Testis (tissue), 2 donors: Measurements from ENCODE around the gene CYB561.

Experiments used
- CTCF ChIP-seq, 3 experiments: fragments of 450-650 bp in 2 of 3; fragments of 200-600 bp in 1 of 3; sonication (generic) in 1 of 3; IDR thresholded peaks; one replicate each; pipeline ENCODE4 v1.5.1; 2016 to 2019; ENCODE audit warnings: antibody characterized with exemption in 3 of 3, mild to moderate bottlenecking in 2 of 3, moderate library complexity in 1 of 3
- POLR2A ChIP-seq: fragments of 450-650 bp; IDR thresholded peaks from one replicate; pipeline ENCODE4 v1.6.1; 2017; ENCODE audit warnings: antibody characterized with exemption, mild to moderate bottlenecking, moderate library complexity

- no peak for TF ChIP-seq POLR2A
- TF ChIP-seq CTCF (IDR thresholded peaks at IDR 0.05), result no peak
These were observed 6.4 kb downstream of the CYB561 start for GRCh38 chr17:63439687-63440086.
